C1 segment of cervical spinal cord (tissue), 14 donors: ENCODE data around the gene ATRIP.
"Not testable (repeated sequence)": the region's sequence is repeated elsewhere in the genome, so short reads cannot be mapped to it uniquely, and the experiment has no call there.

Experiments used
- DNase-seq, 14 donors: peaks; one replicate each; lab custom pipeline; 2025; lab: John Stamatoyannopoulos, UW

Gene ATRIP

DNA sequence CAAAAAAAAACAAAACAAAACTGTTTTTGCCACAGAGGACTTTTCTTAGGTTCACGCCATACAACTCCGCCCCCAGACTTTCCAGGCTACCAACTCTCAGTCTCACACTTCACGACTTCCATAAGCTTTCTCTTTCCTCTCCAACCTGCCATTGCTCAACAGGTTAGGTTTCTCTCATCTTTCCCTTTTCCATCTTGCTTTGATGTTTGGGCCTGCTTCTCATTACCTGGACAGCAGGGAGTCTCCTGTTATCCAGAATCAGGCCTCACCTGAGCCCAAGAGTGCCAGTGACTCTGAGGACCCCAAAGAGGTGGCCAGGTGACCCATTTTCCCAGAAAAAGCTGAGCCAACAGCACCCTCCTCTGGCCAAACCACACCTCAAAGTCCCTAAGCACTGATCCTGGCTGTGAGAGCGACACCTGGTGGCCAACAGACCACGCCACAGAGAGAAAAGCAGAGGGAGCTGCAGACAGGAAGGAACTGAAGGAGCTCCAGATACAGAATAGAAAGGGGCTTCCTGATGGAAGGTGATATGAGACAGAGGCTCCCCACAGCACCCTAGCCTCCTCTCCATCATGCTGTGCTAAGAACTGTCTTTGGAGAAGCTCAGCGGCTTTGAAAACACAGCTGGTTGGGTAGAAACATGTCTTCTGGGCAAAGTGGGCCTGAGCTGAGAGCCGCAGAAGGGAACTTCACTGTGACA is 10.6 kb upstream of the ATRIP start:
- DNase-seq, result peak in 12 of 14 donors; percentile 37 to 91 (median 77)

DNA sequence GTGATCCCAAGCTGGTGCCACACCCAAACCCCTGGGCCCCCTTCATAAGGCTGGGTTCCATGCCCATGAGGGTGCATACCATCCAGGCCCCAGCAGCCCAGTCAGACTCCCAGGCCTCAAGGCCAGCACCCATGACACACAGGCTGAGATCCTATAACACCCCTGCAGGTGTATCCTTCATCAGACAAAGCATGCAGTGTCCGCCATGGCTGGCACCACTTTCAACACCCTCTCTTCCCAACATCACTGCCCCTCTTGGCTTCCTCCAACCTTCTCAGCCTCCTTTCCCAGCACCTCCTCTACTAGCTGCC is 10.1 kb upstream of the ATRIP start:
- no peak for DNase-seq

DNA sequence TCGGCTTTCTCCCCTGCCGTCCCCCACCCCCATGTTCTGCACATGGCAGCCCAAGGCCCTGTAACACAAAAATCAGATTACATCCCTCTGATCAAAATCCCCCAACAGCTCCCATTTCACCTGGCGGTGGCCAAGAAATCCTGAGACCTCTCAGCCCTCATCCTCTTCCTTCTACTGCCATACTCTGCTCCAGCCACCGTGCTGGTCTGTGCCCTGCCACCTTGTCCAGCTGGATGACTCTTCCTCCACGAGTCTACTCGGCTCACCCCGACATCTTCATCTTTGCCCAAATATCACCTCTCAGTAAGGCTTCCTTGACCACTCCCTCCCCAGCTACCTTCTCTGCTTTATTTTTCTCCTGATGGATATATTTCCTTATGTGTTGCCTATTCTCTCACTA is 9.7 kb upstream of the ATRIP start:
- DNase-seq, result no peak

DNA sequence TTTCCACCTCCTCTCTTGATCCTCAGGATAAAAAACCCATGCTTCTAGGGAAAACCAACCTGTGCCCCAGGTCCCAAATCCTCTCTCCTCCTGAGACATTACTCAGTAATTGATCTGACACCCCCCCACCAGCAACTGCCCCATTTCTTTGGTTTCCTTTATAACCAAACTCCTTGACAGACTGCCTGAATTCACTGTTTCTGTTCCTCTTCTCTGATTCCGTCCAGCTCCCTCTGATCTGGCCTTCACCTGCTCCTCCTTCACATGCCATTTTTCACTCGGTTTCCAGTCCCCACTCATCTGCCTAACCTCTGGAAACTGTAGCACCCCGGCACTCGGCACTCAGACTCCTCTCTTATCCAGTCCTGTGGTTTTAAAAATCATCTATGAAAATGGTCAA is 8.7 kb upstream of the ATRIP start:
- DNase-seq, result no peak

DNA sequence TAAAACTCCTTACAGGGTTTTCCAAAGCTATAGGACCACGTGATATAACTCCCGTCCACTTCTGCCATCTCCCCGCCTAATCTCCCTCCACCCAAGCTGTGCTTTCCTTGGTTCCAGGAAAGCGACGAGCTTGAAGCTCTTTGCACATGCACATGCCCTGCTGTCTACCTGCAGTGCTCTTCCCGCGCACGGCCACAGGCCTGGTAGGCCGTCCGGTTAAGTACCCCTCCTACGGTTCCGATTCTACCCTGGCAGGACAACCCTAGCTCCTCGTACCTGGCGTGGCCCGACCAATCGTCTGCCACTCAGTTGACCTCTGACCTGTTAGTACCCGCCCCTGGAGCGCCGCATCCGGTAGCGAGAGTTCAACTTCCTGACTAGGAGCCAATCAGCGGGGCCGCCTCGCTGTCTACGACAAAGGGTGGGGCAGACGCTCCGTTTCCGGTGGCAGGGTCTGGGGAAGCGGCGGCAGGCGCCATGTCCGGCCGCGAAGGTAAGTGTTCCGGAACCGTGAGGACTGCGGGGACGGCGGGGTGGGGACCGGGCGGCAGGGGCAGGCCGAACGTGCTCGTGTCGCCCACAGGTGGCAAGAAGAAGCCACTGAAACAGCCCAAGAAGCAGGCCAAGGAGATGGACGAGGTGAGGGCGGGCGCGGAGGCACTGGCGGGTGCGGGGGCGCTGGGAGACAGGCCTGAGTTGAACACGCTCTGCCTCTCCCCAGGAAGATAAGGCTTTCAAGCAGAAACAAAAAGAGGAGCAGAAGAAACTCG is 6.5 kb upstream of the ATRIP start, which contains the start of the genes CCDC51 and TMA7:
Gene CCDC51 (minus strand): TSS at position 300 of the 770 bp plus-strand sequence. CDS start 4,991 bp downstream, outside the sequence.
Gene TMA7 (plus strand): TSS at position 438 of the 770 bp plus-strand sequence. CDS start 40 bp downstream, at position 478.
- DNase-seq, result peak; percentile 84 to 98 (median 96)

DNA sequence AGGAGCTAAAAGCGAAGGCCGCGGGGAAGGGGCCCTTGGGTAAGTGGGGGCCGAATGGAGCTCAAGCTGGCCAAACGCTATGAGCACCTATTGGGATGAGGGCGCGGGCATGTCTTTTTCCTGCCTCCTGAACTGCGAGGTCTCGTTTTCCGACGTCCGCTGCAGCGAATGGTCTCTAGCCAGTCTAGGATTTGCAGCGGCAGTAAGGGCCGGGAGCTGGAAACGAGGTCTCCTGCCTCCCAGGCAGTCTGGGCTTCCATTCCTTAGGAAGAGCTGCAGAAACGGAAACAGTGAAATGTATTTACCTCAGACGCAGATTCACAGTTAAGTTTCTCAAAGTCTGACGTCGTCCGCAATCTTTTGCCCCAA is 6.0 kb upstream of the ATRIP start:
- DNase-seq, result no peak

DNA sequence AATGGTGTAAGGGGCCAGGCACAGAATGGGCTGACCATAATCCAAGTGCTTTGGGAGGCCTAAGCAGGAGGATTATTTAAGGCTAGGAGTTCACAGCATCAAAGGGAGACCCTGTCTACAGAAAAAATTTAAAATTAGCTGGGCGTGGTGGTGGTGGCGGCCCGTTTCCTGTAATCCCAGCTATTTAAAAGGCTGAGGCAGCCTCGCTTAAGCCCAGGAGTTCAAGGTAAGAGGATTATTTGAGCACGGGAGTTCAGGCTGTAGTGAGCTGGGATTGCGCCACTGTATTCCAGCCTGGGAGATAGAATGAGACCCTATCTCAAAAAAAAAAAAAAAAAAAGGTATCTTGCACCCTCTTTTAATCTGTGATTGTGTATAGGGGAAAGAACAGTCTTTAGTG is 4.6 kb upstream of the ATRIP start:
- DNase-seq, result no peak

DNA sequence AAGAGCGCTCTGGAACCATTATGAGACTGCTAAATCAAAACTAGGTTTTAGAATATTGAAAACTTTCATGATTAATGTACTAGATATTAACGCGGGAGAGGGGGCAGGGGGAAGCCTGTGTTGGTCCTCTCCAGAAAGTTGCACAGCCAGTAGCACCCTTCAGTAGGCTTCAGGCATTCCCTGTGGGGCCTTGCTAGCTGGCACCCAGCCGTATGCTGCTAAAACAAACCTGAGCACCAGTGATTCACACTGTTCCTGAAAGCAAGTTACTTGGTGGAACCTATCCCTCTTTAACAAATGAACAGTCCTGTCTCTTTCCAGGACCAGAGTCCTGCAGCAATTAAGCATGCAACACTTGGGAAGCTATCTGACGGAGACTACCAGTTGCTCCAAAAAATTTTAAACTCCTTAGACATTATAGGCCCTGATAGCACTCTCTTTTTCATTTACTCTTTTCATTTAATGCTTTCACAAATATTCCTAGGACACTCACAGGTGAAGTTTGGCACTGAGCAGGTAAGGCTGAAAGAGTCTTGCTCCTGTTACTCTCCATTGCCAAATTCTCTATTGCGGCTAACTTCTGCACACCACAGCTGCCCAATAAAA is 1.2 kb upstream of the ATRIP start:
- DNase-seq, result no peak

DNA sequence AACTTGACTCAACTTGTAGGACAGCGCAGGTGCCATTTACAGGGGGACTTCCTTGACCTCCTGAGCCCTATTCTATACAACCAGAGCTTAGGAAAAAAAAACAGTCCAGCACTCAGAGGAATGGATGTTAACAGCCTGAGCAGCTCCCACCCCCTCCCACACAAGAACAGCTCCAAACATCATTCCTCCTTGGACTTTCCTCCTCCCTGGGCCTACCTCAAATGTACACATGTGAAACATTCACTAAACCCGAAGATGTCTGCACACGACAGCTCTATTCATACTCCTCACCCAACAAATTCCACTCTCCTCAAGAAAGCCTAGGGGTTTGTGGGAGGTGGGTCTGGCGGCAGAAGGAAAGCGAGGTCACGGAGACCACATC is 503 bp upstream of the ATRIP start:
- DNase-seq, result no peak

DNA sequence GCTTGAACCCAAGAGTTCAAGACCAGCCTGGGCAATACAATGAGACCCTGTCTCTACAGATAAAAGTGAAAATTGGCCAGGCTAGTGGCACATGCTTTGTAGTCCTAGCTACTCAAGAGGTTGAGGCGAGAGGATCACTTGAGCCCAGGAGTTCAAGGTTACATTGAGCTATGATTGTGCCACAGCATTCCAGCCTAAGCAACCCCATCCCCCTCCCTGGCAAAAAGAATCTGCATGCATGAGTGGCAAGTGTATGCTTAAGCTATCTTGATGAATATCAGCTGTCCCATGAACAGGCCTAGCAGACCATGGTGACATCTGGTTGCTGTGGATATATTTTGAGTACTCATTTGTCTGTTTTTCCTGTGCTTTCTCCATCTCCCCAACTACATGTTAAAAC is 4.7 kb downstream of the ATRIP start:
- no peak for DNase-seq

DNA sequence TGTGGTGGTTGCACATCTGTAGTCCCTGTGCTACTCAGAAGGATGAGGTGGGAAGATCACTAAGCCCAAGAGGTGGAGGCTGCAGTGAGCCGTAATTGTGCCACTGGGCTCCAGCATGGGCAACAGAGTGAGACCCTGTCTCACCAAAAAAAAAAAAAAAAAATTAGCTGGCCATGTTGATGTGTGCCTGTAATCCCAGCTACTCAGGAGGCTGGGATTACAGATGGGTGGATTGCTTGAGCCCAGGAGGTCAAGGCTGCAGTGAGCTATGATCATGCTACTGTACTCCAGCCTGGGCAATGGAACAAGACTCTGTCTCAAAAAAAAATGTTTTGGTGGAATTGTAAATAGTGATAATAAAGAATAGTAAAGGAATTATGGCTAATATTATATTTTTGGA is 9.9 kb downstream of the ATRIP start:
- no peak for DNase-seq

DNA sequence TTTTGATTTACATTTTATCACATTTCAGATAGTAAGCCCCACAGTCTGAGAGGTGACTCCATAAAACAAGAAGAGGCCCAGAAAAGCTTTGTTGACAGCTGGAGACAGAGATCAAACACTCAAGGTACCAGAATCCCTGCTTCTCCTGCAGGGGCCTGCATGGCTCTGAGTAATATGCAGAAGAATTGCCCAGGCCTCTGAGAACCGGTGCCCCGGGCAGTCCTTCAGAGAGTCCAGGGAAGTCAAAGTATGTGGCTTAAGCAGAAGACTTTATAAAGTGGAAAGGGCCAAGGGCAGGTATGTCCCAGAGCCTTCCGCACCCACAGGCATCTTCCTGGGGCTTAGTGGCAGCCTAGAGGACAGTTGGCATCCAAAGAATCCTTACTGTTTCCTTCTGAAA is 12.8 kb downstream of the ATRIP start:
- no peak for DNase-seq

DNA sequence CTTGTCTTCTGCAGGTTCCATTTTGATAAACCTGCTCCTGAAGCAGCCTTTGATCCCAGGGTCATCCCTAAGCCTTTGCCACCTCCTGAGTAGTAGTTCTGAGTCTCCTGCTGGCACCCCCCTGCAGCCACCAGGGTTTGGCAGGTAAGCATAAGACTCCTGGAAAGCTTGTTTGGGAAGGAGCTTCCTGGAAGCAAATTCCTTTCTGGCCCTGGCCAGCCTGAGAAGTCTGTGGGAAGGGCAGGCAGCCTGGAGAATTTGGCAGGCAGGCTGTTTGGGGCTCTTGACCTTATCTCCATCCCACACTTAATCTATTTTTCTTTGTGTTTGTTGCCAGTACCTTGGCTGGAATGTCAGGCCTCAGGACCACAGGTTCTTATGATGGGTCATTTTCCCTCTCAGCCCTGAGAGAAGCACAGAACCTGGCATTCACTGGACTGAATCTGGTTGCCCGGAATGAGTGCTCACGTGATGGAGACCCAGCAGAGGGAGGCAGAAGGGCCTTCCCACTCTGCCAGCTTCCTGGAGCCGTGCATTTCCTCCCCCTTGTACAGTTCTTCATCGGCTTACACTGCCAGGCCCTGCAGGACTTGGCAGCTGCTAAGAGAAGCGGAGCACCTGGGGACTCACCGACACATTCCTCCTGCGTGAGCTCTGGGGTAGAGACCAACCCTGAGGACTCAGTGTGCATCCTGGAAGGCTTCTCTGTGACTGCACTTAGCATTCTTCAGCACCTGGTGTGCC is 13.4 kb downstream of the ATRIP start:
- DNase-seq, result peak in 2 of 14 donors; percentile 13 to 88

DNA sequence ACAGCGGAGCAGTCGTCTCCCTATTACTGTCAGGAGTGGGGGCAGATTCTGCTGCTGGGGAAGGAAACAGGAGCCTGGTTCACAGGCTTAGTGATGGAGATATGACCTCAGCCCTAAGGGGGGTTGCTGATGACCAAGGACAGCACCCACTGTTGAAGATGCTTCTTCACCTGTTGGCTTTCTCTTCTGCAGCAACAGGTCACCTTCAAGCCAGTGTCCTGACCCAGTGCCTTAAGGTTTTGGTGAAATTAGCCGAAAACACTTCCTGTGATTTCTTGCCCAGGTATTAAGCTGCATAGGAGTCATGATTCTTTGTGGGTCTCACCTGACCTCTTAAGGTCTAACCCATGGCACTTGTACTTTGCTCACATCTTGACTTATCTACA is 14.0 kb downstream of the ATRIP start:
- DNase-seq, result no peak

DNA sequence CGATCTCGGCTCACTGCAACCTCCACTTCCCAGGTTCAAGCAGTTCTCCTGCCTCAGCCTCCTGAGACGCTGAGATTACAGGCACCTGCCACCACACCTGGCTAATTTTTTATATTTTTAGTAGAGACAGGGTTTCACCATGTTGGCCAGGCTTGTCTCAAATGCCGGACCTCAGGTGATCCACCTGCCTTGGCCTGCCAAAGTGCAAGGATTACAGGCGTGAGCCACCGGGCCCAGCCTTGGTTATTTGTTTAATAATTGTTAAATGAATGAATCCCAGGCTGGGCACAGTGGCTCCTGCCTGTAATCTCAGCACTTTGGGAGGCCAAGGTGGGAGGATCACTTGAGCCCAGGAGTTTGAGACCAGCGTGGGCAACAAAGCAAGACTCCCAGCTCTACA is 15.2 kb downstream of the ATRIP start:
- not testable (repeated sequence) for DNase-seq

DNA sequence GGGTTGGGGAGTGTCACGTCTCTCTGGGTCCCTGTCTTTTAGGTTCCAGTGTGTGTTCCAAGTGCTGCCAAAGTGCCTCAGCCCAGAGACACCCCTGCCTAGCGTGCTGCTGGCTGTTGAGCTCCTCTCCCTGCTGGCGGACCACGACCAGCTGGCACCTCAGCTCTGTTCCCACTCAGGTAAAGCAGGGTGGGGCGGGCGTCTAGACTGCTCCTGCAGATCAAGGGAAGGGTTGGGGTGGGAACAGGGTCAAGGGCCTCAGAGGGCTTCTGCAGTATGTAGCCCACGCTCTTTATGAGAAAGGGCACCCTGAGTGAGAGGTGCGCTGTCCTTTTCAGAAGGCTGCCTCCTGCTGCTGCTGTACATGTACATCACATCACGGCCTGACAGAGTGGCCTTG is 17.2 kb downstream of the ATRIP start:
- DNase-seq, result no peak

DNA sequence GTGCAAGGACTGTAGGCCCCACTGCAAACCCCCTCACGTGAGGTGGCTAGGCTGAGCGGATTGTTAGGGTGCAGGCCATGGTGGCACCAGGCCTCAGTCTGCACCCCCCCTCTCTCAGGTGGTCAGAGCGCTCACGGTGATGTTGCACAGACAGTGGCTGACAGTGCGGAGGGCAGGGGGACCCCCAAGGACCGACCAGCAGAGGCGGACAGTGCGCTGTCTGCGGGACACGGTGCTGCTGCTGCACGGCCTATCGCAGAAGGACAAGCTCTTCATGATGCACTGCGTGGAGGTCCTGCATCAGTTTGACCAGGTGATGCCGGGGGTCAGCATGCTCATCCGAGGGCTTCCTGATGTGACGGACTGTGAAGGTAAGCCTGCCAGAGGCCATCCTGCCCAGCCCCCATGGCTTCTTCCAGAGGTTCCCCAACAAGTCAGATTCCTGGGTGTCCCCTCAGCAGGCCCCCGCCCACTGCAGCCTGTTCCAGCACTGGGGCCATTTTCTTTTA is 18.2 kb downstream of the ATRIP start:
- DNase-seq, result no peak

DNA sequence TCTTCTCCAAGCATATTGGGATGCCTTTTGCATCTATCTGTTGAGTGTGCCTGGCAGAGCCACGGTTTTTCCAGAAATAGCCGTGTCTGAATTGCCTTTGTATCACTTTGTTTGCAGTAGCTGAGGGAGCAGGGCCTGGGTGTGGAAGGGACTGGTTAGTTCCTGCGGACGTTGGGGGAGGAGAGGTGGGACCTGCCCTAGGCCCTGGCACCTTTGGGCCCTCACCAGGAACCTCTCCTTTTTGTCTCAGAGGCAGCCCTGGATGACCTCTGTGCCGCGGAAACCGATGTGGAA is 18.6 kb downstream of the ATRIP start:
- DNase-seq, result no peak

DNA sequence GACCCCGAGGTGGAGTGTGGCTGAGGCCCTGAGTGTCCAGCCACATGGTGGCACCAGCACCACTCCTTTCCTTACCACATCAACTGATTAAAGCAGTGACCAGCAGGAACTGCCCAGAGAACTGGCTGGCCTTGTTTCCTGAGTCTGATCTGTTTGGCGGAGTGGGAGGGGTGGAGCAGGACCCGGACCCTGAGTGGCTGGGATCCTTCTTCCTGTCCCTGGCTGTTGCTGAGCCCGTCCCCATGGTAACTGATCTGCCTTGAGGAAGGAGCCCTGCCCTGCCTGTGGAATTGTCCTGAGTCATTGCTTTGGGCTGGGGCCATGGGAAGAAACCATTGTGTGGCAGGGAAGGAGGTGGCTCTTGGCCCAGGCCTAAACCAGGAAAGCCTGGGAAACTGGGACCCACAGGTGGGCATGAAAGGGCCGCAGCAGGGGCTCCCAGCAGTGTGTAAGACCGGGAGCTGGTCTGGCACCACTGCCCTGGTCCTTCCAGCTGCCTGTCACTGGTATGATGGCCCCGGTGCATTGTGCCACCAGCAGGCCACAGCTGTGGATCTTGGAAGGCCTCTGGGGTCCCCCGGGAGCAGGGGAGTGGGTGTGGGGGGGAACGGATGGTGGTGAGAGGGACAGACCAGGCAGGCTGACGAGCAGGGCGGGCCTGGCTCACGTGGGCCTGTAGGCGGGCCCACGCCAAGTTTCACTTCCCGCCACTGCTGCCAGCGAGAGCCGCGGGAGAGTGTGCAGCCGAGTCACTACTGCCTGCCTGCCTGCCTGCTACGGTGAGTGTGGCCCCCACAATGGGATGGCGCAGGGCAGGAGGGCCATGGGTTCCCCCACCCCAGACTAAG is 19.2 kb downstream of the ATRIP start:
- DNase-seq, result peak; percentile 77 to 99 (median 97)

DNA sequence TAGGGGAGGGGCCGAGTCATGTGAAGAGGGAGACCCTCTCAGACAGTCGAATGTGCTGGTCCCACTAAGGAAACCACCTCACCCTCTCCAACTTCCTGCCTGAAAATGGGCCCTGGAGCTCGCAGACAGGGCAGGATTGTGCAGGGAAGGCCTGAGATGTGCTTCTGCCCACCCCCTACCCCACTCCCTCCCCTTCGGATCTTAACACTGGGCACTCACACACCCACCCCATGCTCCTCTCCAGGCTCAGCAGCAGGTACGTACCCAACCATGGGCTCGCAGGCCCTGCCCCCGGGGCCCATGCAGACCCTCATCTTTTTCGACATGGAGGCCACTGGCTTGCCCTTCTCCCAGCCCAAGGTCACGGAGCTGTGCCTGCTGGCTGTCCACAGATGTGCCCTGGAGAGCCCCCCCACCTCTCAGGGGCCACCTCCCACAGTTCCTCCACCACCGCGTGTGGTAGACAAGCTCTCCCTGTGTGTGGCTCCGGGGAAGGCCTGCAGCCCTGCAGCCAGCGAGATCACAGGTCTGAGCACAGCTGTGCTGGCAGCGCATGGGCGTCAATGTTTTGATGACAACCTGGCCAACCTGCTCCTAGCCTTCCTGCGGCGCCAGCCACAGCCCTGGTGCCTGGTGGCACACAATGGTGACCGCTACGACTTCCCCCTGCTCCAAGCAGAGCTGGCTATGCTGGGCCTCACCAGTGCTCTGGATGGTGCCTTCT is 20.0 kb downstream of the ATRIP start:
- DNase-seq, result peak in 3 of 14 donors; percentile 52 to 63 (median 55)

DNA sequence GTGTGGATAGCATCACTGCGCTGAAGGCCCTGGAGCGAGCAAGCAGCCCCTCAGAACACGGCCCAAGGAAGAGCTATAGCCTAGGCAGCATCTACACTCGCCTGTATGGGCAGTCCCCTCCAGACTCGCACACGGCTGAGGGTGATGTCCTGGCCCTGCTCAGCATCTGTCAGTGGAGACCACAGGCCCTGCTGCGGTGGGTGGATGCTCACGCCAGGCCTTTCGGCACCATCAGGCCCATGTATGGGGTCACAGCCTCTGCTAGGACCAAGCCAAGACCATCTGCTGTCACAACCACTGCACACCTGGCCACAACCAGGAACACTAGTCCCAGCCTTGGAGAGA is 20.5 kb downstream of the ATRIP start:
- no peak for DNase-seq
